H1 (cell line): Measurements from ENCODE around the gene EBF3. TPM values are rescaled to one million over a fixed set of nuclear protein-coding genes. Genes with fewer than 3 reads are reported as not detected.
A peak's percentile ranks its signal among the peaks of the same experiment; 100 is the strongest.

ENCODE experiments used
- CTCF ChIA-PET: fragments of 300-600 bp; sonication (Branson Sonifier 250); formaldehyde crosslinking; loops from one replicate; lab custom pipeline; 2021; ENCODE audit not compliant: partially characterized antibody; lab: Charles Lee
- POLR2A ChIA-PET: fragments of 300-600 bp; sonication (Branson Sonifier 250); formaldehyde crosslinking; loops from one replicate; lab custom pipeline; 2021; ENCODE audit warnings: inconsistent platforms; ENCODE audit not compliant: partially characterized antibody; lab: Charles Lee
- DNase-seq, 2 experiments: peaks; one replicate each; pipeline versions ENCODE4 v3.0.0 to v3.0.0-alpha.2; 2010 to 2022; ENCODE audit warnings: low spot score in 2 of 2, low read depth in 1 of 2, mixed read lengths in 1 of 2
- FAIRE-seq: peaks from 2 replicates; lab custom pipeline; 2011; peaks lifted over from hg19 to GRCh38; lab: Jason Lieb, UNC
- H2AFZ ChIP-seq: 2 replicates; pipeline ENCODE4 v1.8.1; 2012; ENCODE audit warnings: low read length, inconsistent platforms
- H2AK5ac ChIP-seq: 2 replicates; pipeline ENCODE4 v1.6.1; 2013; ENCODE audit warnings: low read depth, low read length
- H2BK120ac ChIP-seq: replicated peaks from 2 replicates; pipeline ENCODE3; 2013; ENCODE audit warnings: low read depth, low read length, inconsistent platforms
- H2BK12ac ChIP-seq: 2 replicates; pipeline ENCODE4 v1.6.1; 2013; ENCODE audit warnings: low read depth, low read length
- H2BK15ac ChIP-seq: 2 replicates; pipeline ENCODE4 v1.6.1; 2013; ENCODE audit warnings: low read length
- H2BK20ac ChIP-seq: 2 replicates; pipeline ENCODE4 v1.6.1; 2013; ENCODE audit warnings: low read length
- H2BK5ac ChIP-seq: 2 replicates; pipeline ENCODE4 v1.6.1; 2013; ENCODE audit warnings: low read depth, low read length
- H3K14ac ChIP-seq: 2 replicates; pipeline ENCODE4 v1.6.1; 2013; ENCODE audit warnings: inconsistent platforms; ENCODE audit not compliant: insufficient read length
- H3K18ac ChIP-seq: 2 replicates; pipeline ENCODE4 v1.6.1; 2013; ENCODE audit warnings: low read length; ENCODE audit errors: extremely low read depth
- H3K23ac ChIP-seq: 2 replicates; pipeline ENCODE4 v1.6.1; 2013; ENCODE audit warnings: inconsistent platforms; ENCODE audit not compliant: insufficient read length
- H3K23me2 ChIP-seq: 2 replicates; pipeline ENCODE4 v1.6.1; 2013; ENCODE audit warnings: low read depth, low read length
- H3K27ac ChIP-seq: 2 replicates; pipeline ENCODE4 v1.6.1; 2011; ENCODE audit warnings: low read depth, low read length, inconsistent platforms
- H3K27me3 ChIP-seq, 4 experiments: replicated peaks in 1 of 4; 1 replicate in 1 of 4; 2 replicates in 3 of 4; pipeline versions ENCODE4 v1.6.1 to v1.8.1; 2011 to 2013; ENCODE audit warnings: low read length in 3 of 4, mild to moderate bottlenecking in 3 of 4, inconsistent platforms in 2 of 4, mixed read lengths in 2 of 4, moderate library complexity in 1 of 4; ENCODE audit not compliant: control insufficient read depth in 3 of 4, insufficient read depth in 3 of 4; ENCODE audit errors: extremely low read depth in 1 of 4
- H3K36me3 ChIP-seq, 4 experiments: 2 replicates each; pipeline versions ENCODE4 v1.6.1 to v1.8.1; 2011 to 2013; ENCODE audit warnings: mild to moderate bottlenecking in 4 of 4, low read length in 3 of 4, moderate library complexity in 2 of 4, control low read depth in 1 of 4, inconsistent platforms in 1 of 4; ENCODE audit not compliant: insufficient read depth in 4 of 4, control insufficient read depth in 2 of 4
- H3K4ac ChIP-seq: replicated peaks from 2 replicates; pipeline ENCODE3; 2013; ENCODE audit warnings: low read length, low read depth, mixed read lengths, inconsistent platforms; ENCODE audit not compliant: insufficient read length
- H3K4me1 ChIP-seq, 4 experiments: replicated peaks in 1 of 4; 1 replicate in 1 of 4; 2 replicates in 3 of 4; pipeline versions ENCODE4 v1.6.1 to v1.8.1; 2011 to 2013; ENCODE audit warnings: low read length in 3 of 4, inconsistent platforms in 2 of 4, mixed read lengths in 1 of 4; ENCODE audit not compliant: insufficient read depth in 4 of 4, control insufficient read depth in 3 of 4
- H3K4me2 ChIP-seq, 2 experiments: 2 replicates each; pipeline versions ENCODE4 v1.6.1 to v1.8.1; 2011 to 2013; ENCODE audit warnings: low read depth in 2 of 2, low read length in 2 of 2, control low read depth in 1 of 2, inconsistent platforms in 1 of 2, mild to moderate bottlenecking in 1 of 2; ENCODE audit not compliant: insufficient read depth in 1 of 2
- H3K4me3 ChIP-seq, 4 experiments: fragments of 200-600, 300-600 bp in 1 of 4; sonication (generic), shearing (Covaris generic), sonication (Bioruptor Twin) in 1 of 4; 2 replicates each; pipeline versions ENCODE4 v1.5.1 to v1.8.1; 2011 to 2016; ENCODE audit warnings: low read length in 4 of 4, low read depth in 3 of 4, control low read depth in 2 of 4, inconsistent platforms in 2 of 4, mild to moderate bottlenecking in 2 of 4, mixed read lengths in 1 of 4, moderate library complexity in 1 of 4; ENCODE audit not compliant: insufficient read depth in 2 of 4; ENCODE audit errors: extremely low read depth in 1 of 4
- H3K56ac ChIP-seq: replicated peaks from 2 replicates; pipeline ENCODE3; 2013; ENCODE audit warnings: low read depth, mild to moderate bottlenecking, mixed read lengths, low read length, inconsistent platforms; ENCODE audit not compliant: insufficient read length
- H3K79me1 ChIP-seq: 2 replicates; pipeline ENCODE4 v1.6.1; 2013; ENCODE audit warnings: low read depth, low read length, control low read depth
- H3K79me2 ChIP-seq, 2 experiments: 2 replicates each; pipeline versions ENCODE4 v1.6.1 to v1.8.1; 2012 to 2013; ENCODE audit warnings: low read length in 2 of 2, mild to moderate bottlenecking in 2 of 2, inconsistent platforms in 1 of 2; ENCODE audit not compliant: insufficient read depth in 2 of 2, control insufficient read depth in 1 of 2
- H3K9ac ChIP-seq, 4 experiments: replicated peaks in 1 of 4; 1 replicate in 1 of 4; 2 replicates in 3 of 4; pipeline versions ENCODE4 v1.6.1 to v1.8.1; 2011 to 2013; ENCODE audit warnings: low read depth in 3 of 4, low read length in 3 of 4, control low read depth in 2 of 4, mild to moderate bottlenecking in 2 of 4, moderate library complexity in 2 of 4, inconsistent platforms in 1 of 4; ENCODE audit errors: extremely low read depth in 1 of 4
- H3K9me3 ChIP-seq, 2 experiments: 2 replicates each; pipeline versions ENCODE4 v1.6.1 to v1.8.1; 2012 to 2013; ENCODE audit warnings: mild to moderate bottlenecking in 2 of 2, moderate library complexity in 2 of 2, control low read depth in 1 of 2, inconsistent platforms in 1 of 2, low read depth in 1 of 2, low read length in 1 of 2, mixed read lengths in 1 of 2; ENCODE audit not compliant: insufficient read depth in 2 of 2
- H4K20me1 ChIP-seq, 2 experiments: replicated peaks in 1 of 2; 2 replicates each; pipeline versions ENCODE3 to v1.8.1; 2011 to 2013; ENCODE audit warnings: inconsistent platforms in 2 of 2, low read length in 2 of 2, mild to moderate bottlenecking in 1 of 2; ENCODE audit not compliant: insufficient read depth in 2 of 2, control insufficient read depth in 1 of 2
- H4K5ac ChIP-seq: 2 replicates; pipeline ENCODE4 v1.6.1; 2013; ENCODE audit warnings: low read length, low read depth, mixed read lengths, inconsistent platforms; ENCODE audit not compliant: insufficient read length
- H4K8ac ChIP-seq: 2 replicates; pipeline ENCODE4 v1.8.0; 2013; ENCODE audit warnings: mild to moderate bottlenecking, moderate library complexity, low read length, inconsistent platforms; ENCODE audit not compliant: insufficient read depth; ENCODE audit errors: extremely low read depth
- H4K91ac ChIP-seq: replicated peaks from 2 replicates; pipeline ENCODE3; 2013; ENCODE audit warnings: low read length, mixed read lengths, inconsistent platforms; ENCODE audit not compliant: insufficient read length
- RAD21 ChIP-seq, 2 experiments: IDR thresholded peaks in 1 of 2; conservative IDR thresholded peaks in 1 of 2; 2 replicates each; pipeline ENCODE4 v1.6.1; 2011; ENCODE audit warnings: low read depth in 2 of 2, low read length in 2 of 2, improper control_type of control experiment in 1 of 2, inconsistent platforms in 1 of 2, mild to moderate bottlenecking in 1 of 2, moderate library complexity in 1 of 2
- SRF ChIP-seq: IDR thresholded peaks from 2 replicates; pipeline ENCODE4 v1.6.1; 2011; ENCODE audit warnings: mild to moderate bottlenecking, low read depth, low read length, moderate library complexity
- TAF7 ChIP-seq: optimal IDR thresholded peaks from 2 replicates; pipeline ENCODE3; 2011; ENCODE audit warnings: low read depth, mild to moderate bottlenecking, inconsistent platforms, low read length, moderate library complexity, borderline replicate concordance
- WGBS, 2 experiments: shearing (Covaris generic) in 1 of 2; methylation state at CpG; one replicate each; pipeline versions ENCODE4 v1.1.6 to v1.1.7; 2013 to 2015; ENCODE audit warnings: low lambda C conversion rate in 2 of 2, mixed read lengths in 2 of 2, inconsistent platforms in 1 of 2, low coverage in 1 of 2, missing lambda C conversion rate in 1 of 2; ENCODE audit not compliant: insufficient replicate concordance in 2 of 2, insufficient coverage in 1 of 2, insufficient read length in 1 of 2; ENCODE audit errors: extremely low coverage in 1 of 2, missing lambda C conversion rate in 1 of 2; 5-methylcytosine and 5-hydroxymethylcytosine counted together
- polyA plus RNA-seq, 7 experiments: library from polyadenylated mRNA; depleted of rRNA in 3 of 7; stranded (reverse) in 5 of 7; unstranded in 2 of 7; fragments of >200 nt in 5 of 7; fragments of 200-250 nt in 2 of 7; gene quantifications; 1 replicate in 5 of 7; 2 replicates in 1 of 7; 4 replicates in 1 of 7; pipeline versions ENCODE4 v1.2.1 to v1.2.3, GENCODE V29; 2011 to 2013; ENCODE audit warnings: missing spikeins in 2 of 7, mixed read lengths in 2 of 7
- total RNA-seq: library from RNA; stranded (reverse); fragmentation: NEBNext Ultra II Directional; extraction: Animal tissue kit (Norgen Biotek cat#: 25700); gene quantifications from 2 replicates; pipeline ENCODE4 v1.2.1, GENCODE V29; 2021

Gene EBF3
- total and polyA plus RNA-seq, 2 of the 8 experiments (the other 6 are each of a cell fraction or from before 2014, with no cell fraction given), result 0.08 to 0.26 TPM

DNA sequence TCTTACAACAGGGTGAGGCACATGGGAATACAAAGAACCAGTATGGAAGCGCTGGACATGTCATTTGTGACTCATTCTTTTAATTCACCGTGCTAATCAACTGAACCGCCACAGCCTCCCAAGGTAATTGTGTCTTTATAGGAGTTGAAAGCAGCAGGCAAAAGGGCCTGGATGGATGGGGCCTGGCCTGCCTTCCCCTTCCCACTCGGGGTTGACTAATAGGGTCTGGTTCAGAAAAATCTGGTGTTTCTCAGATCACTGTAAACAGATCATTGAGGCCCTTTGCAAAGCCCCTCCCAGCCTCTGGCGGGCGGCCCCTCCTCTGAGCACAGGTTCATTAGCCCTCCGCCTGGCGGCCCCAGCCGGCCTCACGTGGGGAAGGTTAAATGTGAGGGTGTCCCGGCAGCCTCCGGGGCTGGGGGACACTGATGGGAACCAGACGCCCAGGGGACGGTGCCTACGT lies 100.8 kb downstream of the EBF3 start:
- H2BK12ac ChIP-seq, result no peak overlapping the region
- H4K91ac ChIP-seq, result no peak overlapping the region
- H3K36me3 ChIP-seq, result no peaks in the 10 kb centered on the region
- FAIRE-seq, result no peak
- no peaks in the 10 kb centered on the region for H3K79me1 ChIP-seq
- no peak overlapping the region for H2BK5ac ChIP-seq
- DNase-seq, result no peak
- no peak overlapping the region for H4K5ac ChIP-seq
- H4K20me1 ChIP-seq, result no peaks in the 10 kb centered on the region
- no peak overlapping the region for H3K18ac ChIP-seq
- no peaks in the 10 kb centered on the region for H3K79me2 ChIP-seq
- no peak overlapping the region for H2AK5ac ChIP-seq
- H3K4me2 ChIP-seq, result no peak overlapping the region
- no peak overlapping the region for H4K8ac ChIP-seq
- H3K27ac ChIP-seq, result no peak overlapping the region
- no peaks in the 10 kb centered on the region for H3K9me3 ChIP-seq
- no peak overlapping the region for H2BK20ac ChIP-seq
- 0 out of 7 replicates have a peak, but pooled peaks cover 0 to 2% (median 0%) of the 10 kb centered on the region in 4 experiments for H3K27me3 ChIP-seq
- POLR2A ChIA-PET, result no interaction called here
- no peak overlapping the region for H3K4ac ChIP-seq
- H2AFZ ChIP-seq, result no peak overlapping the region
- H3K14ac ChIP-seq, result no peak overlapping the region
- H3K4me1 ChIP-seq, result peaks cover 0 to 14% (median 8%) of the 10 kb centered on the region in 4 experiments; a peak in 5 of 7 replicates
- no peak overlapping the region for H2BK120ac ChIP-seq
- CTCF ChIA-PET, result interaction anchor here (0.8 to 9.4 kb wide), 3 partner anchors 9 to 21 kb away, joined by 4 to 123 read pairs (median 24); no protein-coding TSS in a partner anchor
- no peak overlapping the region for H2BK15ac ChIP-seq
- H3K4me3 ChIP-seq, result no peak overlapping the region
- H3K56ac ChIP-seq, result no peak overlapping the region
- H3K23ac ChIP-seq, result no peak overlapping the region
- H3K9ac ChIP-seq, result no peak overlapping the region
- 67% methylated on average over 15 of the region's 15 CpGs; no CpG with 5 or more reads in 1 of the 2 experiments for WGBS, 2 experiments
- TF ChIP-seq RAD21 (IDR thresholded peaks at IDR 0.05 in 1 of 2, conservative IDR thresholded peaks at IDR 0.05 in 1 of 2; ENCODE audit: low read depth in 2 of 2, low read length in 2 of 2), result 0 out of 4 replicates have a peak, but pooled peaks of 1 of the 2 experiments have one; percentile 17
- no peak for TF ChIP-seq TAF7
- no peak for TF ChIP-seq SRF
- no peaks in the 10 kb centered on the region for H3K23me2 ChIP-seq
